ENCODE results near the gene IFT52.

DNA sequence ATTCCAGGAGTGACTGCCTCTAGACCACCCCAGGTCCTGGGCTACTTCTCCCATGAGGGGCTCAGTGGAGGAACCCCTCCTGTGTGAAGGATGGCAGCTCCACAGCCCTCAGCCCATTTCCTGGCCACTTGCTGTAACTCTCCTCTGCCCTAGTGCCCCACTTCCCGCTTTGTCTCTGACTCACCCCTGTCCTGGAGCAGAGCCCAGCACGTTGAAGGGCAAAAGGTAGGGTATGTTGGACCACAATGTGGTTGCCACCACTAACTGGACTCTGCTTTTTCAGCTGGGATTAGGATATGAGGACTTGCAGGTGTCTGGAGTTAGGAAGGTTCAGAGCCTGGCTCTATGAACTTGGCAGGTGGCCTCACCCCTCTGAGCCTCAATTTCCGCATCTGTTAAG, 78.6 kb downstream of the IFT52 start:
- TF ChIP-seq, protein P1, sequence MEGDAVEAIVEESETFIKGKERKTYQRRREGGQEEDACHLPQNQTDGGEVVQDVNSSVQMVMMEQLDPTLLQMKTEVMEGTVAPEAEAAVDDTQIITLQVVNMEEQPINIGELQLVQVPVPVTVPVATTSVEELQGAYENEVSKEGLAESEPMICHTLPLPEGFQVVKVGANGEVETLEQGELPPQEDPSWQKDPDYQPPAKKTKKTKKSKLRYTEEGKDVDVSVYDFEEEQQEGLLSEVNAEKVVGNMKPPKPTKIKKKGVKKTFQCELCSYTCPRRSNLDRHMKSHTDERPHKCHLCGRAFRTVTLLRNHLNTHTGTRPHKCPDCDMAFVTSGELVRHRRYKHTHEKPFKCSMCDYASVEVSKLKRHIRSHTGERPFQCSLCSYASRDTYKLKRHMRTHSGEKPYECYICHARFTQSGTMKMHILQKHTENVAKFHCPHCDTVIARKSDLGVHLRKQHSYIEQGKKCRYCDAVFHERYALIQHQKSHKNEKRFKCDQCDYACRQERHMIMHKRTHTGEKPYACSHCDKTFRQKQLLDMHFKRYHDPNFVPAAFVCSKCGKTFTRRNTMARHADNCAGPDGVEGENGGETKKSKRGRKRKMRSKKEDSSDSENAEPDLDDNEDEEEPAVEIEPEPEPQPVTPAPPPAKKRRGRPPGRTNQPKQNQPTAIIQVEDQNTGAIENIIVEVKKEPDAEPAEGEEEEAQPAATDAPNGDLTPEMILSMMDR (conservative IDR thresholded peaks at IDR 0.05; ENCODE audit: low read depth, low read length), result no peak
- no peak for TF ChIP-seq EZH2 (IDR thresholded peaks at IDR 0.05; ENCODE audit: low read length, unreplicated experiment)
- no peak for TF ChIP-seq EZH2phosphoT487 (IDR thresholded peaks at IDR 0.05; ENCODE audit: borderline replicate concordance, low read length)

Data from PC-3 (cell line).